HPDE6-E6E7 (cell line): ENCODE data around the gene LBP.
"Not testable (repeated sequence)": the region's sequence is repeated elsewhere in the genome, so short reads cannot be mapped to it uniquely, and the experiment has no call there.

Experiments
- DNase-seq: peaks from one replicate; pipeline ENCODE4 v3.0.0; 2011; ENCODE audit warnings: missing footprints; ENCODE audit errors: extremely low spot score

LBP gene

GRCh38 chr20:38350879-38351775 is 4.8 kb downstream of the LBP start:
- DNase-seq = no peak

DNA sequence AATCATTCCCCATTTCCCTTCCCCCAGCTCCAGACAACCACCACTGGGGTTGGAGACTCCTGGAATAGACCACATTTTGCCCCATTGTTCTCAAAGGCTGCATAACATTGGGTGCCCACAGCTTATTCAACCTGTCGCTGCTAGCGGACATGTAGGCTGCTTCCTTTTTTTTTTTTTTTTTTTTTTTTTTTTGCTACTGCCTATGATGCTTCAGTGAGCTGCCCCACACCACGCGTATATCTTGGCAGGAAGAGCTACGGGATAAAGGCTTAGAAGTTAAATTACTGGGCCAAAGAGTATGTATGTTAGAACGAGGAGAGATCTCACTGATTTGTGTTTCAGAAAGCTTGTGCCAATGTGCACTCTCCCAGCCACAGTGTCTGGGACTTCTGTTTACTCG is 7.0 kb downstream of the LBP start:
- DNase-seq = no peak

- no peak for DNase-seq
Observed at GRCh38 chr20:38354227-38354626, 7.9 kb downstream of the LBP start.

DNA sequence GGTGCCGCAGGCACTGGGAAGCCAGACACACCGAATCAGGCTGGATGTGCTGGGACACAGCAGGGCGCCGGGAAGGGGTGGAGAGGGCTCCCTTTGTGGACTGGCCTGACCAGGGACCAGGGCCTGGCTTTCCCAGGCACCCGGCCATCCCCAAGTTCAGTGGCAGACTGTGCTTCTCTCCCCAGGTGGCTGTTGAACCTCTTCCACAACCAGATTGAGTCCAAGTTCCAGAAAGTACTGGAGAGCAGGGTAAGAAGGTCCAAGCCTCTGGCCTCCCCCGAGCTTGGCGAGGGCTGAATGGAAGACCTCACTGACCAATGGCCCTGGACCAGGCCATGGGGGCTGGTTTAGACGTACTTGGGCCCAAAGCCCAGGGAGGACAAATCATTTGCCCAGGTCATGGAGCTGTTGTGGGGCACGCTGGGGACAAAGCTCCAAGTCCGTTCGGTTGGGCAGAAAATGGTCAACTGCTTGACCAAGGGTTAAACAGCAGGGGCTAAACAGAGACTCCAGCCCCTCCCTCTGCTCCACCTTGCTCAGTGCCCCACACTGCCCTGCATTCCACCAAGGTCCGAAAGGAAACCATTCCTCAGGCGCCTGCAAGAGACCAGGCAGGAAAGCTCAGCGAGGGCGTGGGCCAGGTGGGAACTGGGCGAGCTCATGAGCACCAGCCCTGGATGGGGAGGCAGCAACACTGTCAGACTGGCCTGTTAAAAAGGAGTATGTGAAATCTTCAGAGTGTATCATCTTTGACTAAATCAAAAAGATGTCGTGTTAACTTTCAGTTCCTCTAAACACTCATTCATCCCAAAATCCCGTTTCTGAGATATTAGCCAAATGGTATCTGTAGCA is 9.1 kb downstream of the LBP start:
- no peak for DNase-seq

DNA sequence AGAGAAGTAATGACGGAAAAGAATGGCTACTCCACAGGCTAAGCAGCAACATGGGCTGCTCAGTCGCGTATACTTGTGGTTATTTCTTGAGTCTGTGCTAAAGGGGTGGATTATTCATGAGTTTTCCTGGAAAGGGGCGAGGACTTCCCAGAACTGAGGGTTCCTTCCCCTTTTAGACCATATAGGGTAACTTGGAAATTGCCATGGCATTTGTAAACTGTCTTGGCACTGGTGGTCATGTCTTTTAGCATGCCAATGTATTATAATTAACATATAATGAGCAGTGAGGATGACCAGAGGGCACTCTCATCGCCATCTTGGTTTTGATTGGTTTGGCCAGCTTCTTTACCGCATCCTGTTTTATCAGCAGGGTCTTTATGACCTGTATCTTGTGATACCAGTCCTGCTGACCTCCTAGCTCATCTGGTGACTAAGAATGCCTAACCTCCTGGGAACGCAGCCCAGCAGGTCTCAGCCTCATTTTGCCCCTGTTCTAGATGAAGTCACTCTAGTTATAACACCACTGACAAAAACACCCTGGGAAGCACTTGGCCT is 11.4 kb downstream of the LBP start:
- no peak for DNase-seq

DNA sequence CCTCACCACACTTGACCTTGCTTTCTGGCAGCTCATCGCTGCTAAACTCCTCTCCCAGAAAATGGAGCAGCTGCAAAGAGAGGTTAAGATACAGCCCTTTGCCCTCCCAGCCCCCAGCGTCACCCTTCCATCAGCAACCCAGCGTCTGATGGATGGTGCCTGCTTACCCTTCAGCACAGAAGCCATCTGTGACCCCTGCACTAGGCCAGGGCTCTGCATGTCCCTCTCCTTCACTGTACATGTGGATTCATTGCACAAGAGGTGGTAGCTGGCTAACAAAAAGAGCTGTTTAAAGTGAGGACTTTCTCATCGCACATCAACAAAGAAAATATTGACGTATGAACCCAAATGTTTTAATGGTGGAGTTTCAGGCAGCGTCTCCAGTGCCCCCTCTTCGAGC is 12.3 kb downstream of the LBP start:
- DNase-seq = no peak

DNA sequence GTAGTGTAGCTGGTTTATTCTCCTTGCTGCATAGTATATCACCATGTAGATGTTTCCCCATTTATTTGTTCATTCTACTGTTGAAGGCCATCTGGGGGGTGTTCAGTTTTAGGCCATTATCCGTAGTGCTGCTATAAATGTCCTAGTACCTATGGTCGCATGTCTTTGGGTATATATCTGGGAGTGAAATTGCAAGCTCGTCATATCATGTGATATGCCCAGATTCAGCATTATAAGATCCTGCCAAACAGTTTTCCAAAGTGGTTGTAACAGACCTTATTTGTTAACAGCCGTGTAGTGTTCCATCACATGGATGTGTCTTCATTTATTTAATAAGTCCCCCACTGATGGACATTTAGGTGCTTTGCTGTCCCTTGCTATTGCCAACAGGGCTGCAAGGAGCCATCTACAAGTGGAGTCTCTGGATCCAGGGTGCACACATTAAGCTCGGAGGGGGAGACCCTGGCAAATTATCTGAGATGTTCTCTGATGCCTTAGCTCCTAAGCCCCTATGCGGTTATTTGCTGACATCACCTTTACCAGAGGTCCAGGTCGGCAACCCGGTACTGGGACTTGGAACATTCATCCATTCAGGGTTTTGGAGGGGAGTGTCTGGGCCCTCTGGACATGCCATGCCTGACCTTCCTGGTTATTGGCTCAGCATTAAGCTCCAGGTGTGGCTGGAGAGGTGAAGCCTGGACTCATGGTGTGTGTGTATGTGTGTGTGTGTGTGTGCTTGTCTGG is 16.9 kb downstream of the LBP start:
- no peak for DNase-seq

- DNase-seq = no peak
Observed at GRCh38 chr20:38369389-38369788, 23.1 kb downstream of the LBP start.

- DNase-seq = no peak
Observed at GRCh38 chr20:38372806-38373205, 26.5 kb downstream of the LBP start.

DNA sequence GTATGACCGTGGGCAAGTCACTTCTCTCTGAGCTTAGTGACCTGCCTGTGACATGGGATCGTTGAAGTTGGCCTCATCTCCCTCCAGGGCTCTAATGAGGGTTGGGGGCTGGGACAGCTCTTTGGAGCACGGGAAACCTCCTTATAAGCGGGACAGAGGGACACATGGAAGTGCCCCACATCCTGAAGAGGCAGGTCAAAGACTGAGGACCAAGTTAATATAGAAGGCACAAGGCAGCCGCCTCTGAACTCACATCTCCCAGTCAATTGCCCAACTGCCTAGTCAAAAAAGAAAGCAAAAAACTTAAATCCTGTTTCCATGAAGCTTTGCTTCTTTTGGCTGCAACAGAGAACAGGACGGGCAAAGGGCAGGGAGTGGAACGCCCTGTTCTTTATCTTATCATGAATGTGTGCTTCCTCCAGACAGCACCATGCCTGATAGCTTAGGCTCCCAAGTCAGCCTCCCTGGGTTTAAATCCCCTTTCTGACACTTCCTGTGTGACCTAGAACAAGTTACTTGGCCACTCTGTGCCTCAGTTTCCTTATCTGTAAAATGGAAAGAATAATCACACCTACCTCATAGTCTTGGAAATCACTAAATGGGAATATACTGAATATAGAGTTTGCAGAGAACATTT is 27.1 kb downstream of the LBP start:
- DNase-seq = no peak

- no peak for DNase-seq
Observed at GRCh38 chr20:38373898-38374297, 27.6 kb downstream of the LBP start.

GRCh38 chr20:38377039-38377685 is 30.9 kb downstream of the LBP start:
- DNase-seq = no peak

DNA sequence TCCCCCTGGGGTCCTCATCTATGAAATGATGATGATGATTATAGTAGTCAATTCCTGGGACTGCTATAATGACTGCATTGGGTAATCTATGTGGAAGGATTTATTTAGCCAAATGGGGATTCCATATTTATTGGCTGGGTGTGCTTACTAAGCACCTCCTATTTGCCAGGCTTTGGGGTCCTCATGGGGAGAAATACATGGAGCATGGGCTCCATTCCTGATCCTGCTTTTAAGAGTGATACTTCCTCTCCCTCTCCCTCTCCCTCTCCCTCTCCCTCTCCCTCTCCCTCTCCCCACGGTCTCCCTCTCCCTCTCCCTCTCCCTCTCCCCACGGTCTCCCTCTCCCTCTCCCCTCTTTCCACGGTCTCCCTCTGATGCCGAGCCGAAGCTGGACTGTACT is 31.6 kb downstream of the LBP start:
- DNase-seq = not testable (repeated sequence)

DNA sequence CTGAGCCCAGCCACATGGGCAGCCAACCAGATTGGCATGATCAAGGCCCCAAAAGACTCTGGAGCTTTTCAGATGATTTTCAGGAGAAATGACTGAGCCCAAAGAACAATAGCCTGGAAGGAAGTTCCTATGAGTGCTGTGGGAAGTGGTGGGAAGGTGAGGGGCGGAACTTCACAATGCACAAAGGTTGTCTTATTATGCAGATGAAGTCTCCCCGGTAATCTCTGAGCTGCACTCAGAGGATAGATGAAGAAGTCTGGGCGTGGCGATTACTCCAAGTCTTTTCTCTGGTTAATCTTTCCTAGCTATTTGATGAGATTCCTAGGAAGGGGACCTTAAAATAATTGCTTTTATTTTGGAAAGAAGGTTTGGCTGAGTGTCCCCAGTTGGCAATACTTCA is 36.9 kb downstream of the LBP start:
- DNase-seq = no peak

- no peak for DNase-seq
Observed at GRCh38 chr20:38386004-38386403, 39.7 kb downstream of the LBP start.

DNA sequence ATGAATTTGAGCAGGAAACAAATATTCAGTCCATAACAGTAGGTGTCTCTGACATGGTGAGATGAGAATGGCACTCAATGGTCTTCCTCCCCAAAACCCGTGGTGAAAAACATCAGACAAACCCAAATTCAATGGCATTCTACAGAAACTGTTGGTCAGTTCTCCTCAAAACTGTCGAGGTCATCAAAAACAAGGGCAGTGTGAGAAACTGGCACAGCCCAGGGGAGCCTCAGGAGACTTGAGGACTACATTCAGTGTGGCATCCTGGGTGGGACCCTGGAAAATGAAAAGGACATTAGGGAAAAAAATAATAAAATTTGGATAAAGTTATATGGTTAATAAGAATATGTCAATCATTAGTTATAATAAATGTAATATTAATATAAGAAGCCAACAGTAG is 40.6 kb downstream of the LBP start:
- DNase-seq = no peak

- no peak for DNase-seq
Observed at GRCh38 chr20:38387953-38388352, 41.7 kb downstream of the LBP start.

DNA sequence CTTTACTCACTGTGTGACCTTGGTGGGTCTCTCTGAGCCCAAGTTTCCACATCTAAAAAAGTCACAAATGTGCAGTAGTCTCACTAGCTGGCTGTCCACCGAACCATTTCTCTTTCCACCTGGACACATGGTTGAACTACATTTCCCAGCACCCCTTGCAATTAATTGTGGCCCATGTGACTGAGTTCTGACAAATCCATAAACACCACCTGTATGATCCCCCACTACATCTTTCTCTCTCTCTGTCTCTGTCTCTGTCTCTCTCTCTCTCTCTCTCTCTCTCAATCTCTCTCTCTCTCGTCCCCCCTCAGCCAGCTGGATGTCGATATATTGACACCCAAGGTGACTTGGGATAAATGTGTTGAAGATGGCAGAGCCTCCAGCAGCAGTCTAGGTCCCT is 46.1 kb downstream of the LBP start:
- no peak for DNase-seq

- no peak for DNase-seq
Observed at GRCh38 chr20:38393259-38393658, 47.0 kb downstream of the LBP start.

GRCh38 chr20:38395165-38395564 is 48.9 kb downstream of the LBP start:
- no peak for DNase-seq
